ENCODE data around the gene NEDD9.

NEDD9 gene

GRCh38 chr6:11270030-11271027 is 37.9 kb upstream of the NEDD9 start:
- Histone ChIP-seq H3K4me1 (ENCODE audit: insufficient read depth, low read length, severe bottlenecking) (no peaks in the 10 kb centered on the region), H2AFZ (ENCODE audit: low read length) (no peak overlapping the region), H3K9ac (ENCODE audit: low read length) (no peak overlapping the region), H3K9me3 (ENCODE audit: low read length) (no peaks in the 10 kb centered on the region), H3K4me2 (ENCODE audit: low read length) (no peak overlapping the region), H3F3A (ENCODE audit: insufficient read depth, low read length) (no peaks in the 10 kb centered on the region), H3K79me2 (ENCODE audit: insufficient read depth, low read length) (no peaks in the 10 kb centered on the region), H3K4me3 (ENCODE audit: low read depth, low read length, poor library complexity, severe bottlenecking) (no peak overlapping the region), H4K20me1 (ENCODE audit: insufficient read depth, low read length) (no peaks in the 10 kb centered on the region), H3K9me2 (ENCODE audit: low read depth, low read length) (no peaks in the 10 kb centered on the region), H3K36me3 (ENCODE audit: insufficient read depth, low read length) (peaks cover 4% of the 10 kb centered on the region; the same call in 1 of the 2 replicates), H3K27me3 (ENCODE audit: insufficient read depth, low read length) (no peaks in the 10 kb centered on the region), H3K27ac (ENCODE audit: low read depth, low read length, poor library complexity, severe bottlenecking) (no peak overlapping the region)
- TF ChIP-seq EZH2 (IDR thresholded peaks at IDR 0.05; ENCODE audit: borderline replicate concordance, low read length) (no peak), CTCF (IDR thresholded peaks at IDR 0.05; ENCODE audit: low read length) (no peak)

- H3K79me2 ChIP-seq (ENCODE audit: insufficient read depth, low read length), result no peaks in the 10 kb centered on the region
- H2AFZ ChIP-seq (ENCODE audit: low read length), result no peak overlapping the region
- no peaks in the 10 kb centered on the region for H4K20me1 ChIP-seq (ENCODE audit: insufficient read depth, low read length)
- no peaks in the 10 kb centered on the region for H3K9me2 ChIP-seq (ENCODE audit: low read depth, low read length)
- H3F3A ChIP-seq (ENCODE audit: insufficient read depth, low read length), result no peaks in the 10 kb centered on the region
- no peak overlapping the region for H3K27ac ChIP-seq (ENCODE audit: low read depth, low read length, poor library complexity, severe bottlenecking)
- H3K27me3 ChIP-seq (ENCODE audit: insufficient read depth, low read length), result no peaks in the 10 kb centered on the region
- no peak overlapping the region for H3K4me2 ChIP-seq (ENCODE audit: low read length)
- no peaks in the 10 kb centered on the region for H3K4me1 ChIP-seq (ENCODE audit: insufficient read depth, low read length, severe bottlenecking)
- H3K9ac ChIP-seq (ENCODE audit: low read length), result no peak overlapping the region
- TF ChIP-seq CTCF (IDR thresholded peaks at IDR 0.05; ENCODE audit: low read length), result no peak
- TF ChIP-seq EZH2 (IDR thresholded peaks at IDR 0.05; ENCODE audit: borderline replicate concordance, low read length), result no peak
- no peaks in the 10 kb centered on the region for H3K9me3 ChIP-seq (ENCODE audit: low read length)
- no peaks in the 10 kb centered on the region for H3K36me3 ChIP-seq (ENCODE audit: insufficient read depth, low read length)
- no peak overlapping the region for H3K4me3 ChIP-seq (ENCODE audit: low read depth, low read length, poor library complexity, severe bottlenecking)
Measured at GRCh38 chr6:11268978-11269377, 36.5 kb upstream of the NEDD9 start.

- H3K36me3 ChIP-seq (ENCODE audit: insufficient read depth, low read length), result no peaks in the 10 kb centered on the region
- no peaks in the 10 kb centered on the region for H3K27me3 ChIP-seq (ENCODE audit: insufficient read depth, low read length)
- no peaks in the 10 kb centered on the region for H3K9me3 ChIP-seq (ENCODE audit: low read length)
- TF ChIP-seq EZH2 (IDR thresholded peaks at IDR 0.05; ENCODE audit: borderline replicate concordance, low read length), result no peak
- no peak for TF ChIP-seq CTCF (IDR thresholded peaks at IDR 0.05; ENCODE audit: low read length)
- no peak overlapping the region for H3K27ac ChIP-seq (ENCODE audit: low read depth, low read length, poor library complexity, severe bottlenecking)
- H3K9me2 ChIP-seq (ENCODE audit: low read depth, low read length), result no peaks in the 10 kb centered on the region
- H3K4me3 ChIP-seq (ENCODE audit: low read depth, low read length, poor library complexity, severe bottlenecking), result no peak overlapping the region
- H3K4me1 ChIP-seq (ENCODE audit: insufficient read depth, low read length, severe bottlenecking), result no peaks in the 10 kb centered on the region
- H4K20me1 ChIP-seq (ENCODE audit: insufficient read depth, low read length), result no peaks in the 10 kb centered on the region
- no peaks in the 10 kb centered on the region for H3F3A ChIP-seq (ENCODE audit: insufficient read depth, low read length)
- no peaks in the 10 kb centered on the region for H3K79me2 ChIP-seq (ENCODE audit: insufficient read depth, low read length)
- H2AFZ ChIP-seq (ENCODE audit: low read length), result no peak overlapping the region
- no peak overlapping the region for H3K4me2 ChIP-seq (ENCODE audit: low read length)
- no peak overlapping the region for H3K9ac ChIP-seq (ENCODE audit: low read length)
Measured at GRCh38 chr6:11266926-11267325, 34.5 kb upstream of the NEDD9 start.

Data from OCI-LY1 (cell line).